Adrenal gland (tissue), 12 donors: Measurements from ENCODE around the gene WNT5A. TPM values are rescaled to one million over a fixed set of nuclear protein-coding genes. Genes with fewer than 3 reads are reported as not detected.

ENCODE experiments used
- DNase-seq, 7 donors: peaks; one replicate each; pipeline ENCODE4 v3.0.0-alpha.2; 2019 to 2020
- H3K27ac ChIP-seq, 5 donors: fragments of 200-600 bp; sonication (generic) in 4 of 5; 1 replicate in 3 of 5; 2 replicates in 2 of 5; pipeline versions ENCODE4 v1.5.1 to v1.8.0; 2016 to 2020; ENCODE audit warnings: mild to moderate bottlenecking in 1 of 5
- H3K27me3 ChIP-seq: fragments of 200-600 bp; 2 replicates; pipeline ENCODE4 v1.8.0; 2021
- H3K36me3 ChIP-seq, 2 donors: fragments of 200-600 bp; replicated peaks in 1 of 2; 1 replicate in 1 of 2; 2 replicates in 1 of 2; pipeline versions ENCODE4 v1.5.1 to v1.8.0; 2018 to 2022
- H3K4me1 ChIP-seq, 2 donors: fragments of 200-600 bp; replicated peaks in 1 of 2; 1 replicate in 1 of 2; 2 replicates in 1 of 2; pipeline versions ENCODE4 v1.5.1 to v1.8.0; 2018 to 2021
- H3K4me3 ChIP-seq, 4 donors: fragments of 200-600 bp; sonication (generic) in 3 of 4; one replicate each; pipeline ENCODE4 v1.5.1; 2016 to 2018
- H3K9me3 ChIP-seq, 3 donors: fragments of 200-600 bp; sonication (generic) in 1 of 3; replicated peaks in 1 of 3; 1 replicate in 2 of 3; 2 replicates in 1 of 3; pipeline versions ENCODE4 v1.5.1 to v1.8.0; 2016 to 2021
- CTCF ChIP-seq, 6 experiments: fragments of 450-650 bp in 4 of 6; fragments of 200-600 bp in 2 of 6; sonication (generic) in 1 of 6; IDR thresholded peaks; 1 replicate in 5 of 6; 2 replicates in 1 of 6; pipeline versions ENCODE4 v1.5.1 to v1.8.0; 2016 to 2021; ENCODE audit warnings: antibody characterized with exemption in 6 of 6, mild to moderate bottlenecking in 2 of 6, moderate library complexity in 1 of 6
- POLR2A ChIP-seq, 2 donors: fragments of 450-650 bp; IDR thresholded peaks; one replicate each; pipeline ENCODE4 v1.6.1; 2017; ENCODE audit warnings: antibody characterized with exemption in 2 of 2, mild to moderate bottlenecking in 2 of 2, moderate library complexity in 1 of 2
- WGBS, 4 donors: extraction: QIAGEN DNeasy Blood & Tissue Kit in 2 of 4; methylation state at CpG; one replicate each; pipeline versions ENCODE4 v1.1.5 to v1.1.7; 2013 to 2017; 5-methylcytosine and 5-hydroxymethylcytosine counted together
- intact Hi-C, 2 donors: fragments of 100-400 bp; cut with DNase I; formaldehyde crosslinking; loops; one replicate each; pipeline versions ENCODE4 v1.14.1 to v1.15.0; 2022 to 2023
- polyA plus RNA-seq, 3 donors: library from polyadenylated mRNA; stranded (reverse); fragments of 200-250 nt in 2 of 3; fragments of 350-450 nt in 1 of 3; fragmentation: Illumina TruSeq in 1 of 3; extraction: RNeasy Lipid Tissue Mini Kit (QIAGEN cat#74804) in 1 of 3; gene quantifications; one replicate each; pipeline ENCODE4 v1.2.3, GENCODE V29; 2013 to 2014
- total RNA-seq, 9 donors: library from RNA; depleted of rRNA in 4 of 9; stranded (reverse); fragments of >200 nt in 4 of 9; fragments of 120-200 nt in 1 of 9; fragmentation: NEBNext Ultra II Directional in 1 of 9; extraction: Animal tissue kit (Norgen Biotek cat#: 25700) in 1 of 9; gene quantifications; one replicate each; pipeline versions ENCODE4 v1.1.0 to v1.2.4, GENCODE V29; 2013 to 2023
- donor health status: healthy with polysubstance abuse.
- donor health status: Bipolar disorder and iron deficiency.
- donor health status: DM: yes; HTN: yes; CAD: no.
- donor health status: DM: no; HTN: no; CAD: no.
- donor health status: DM: no; HTN: no; CAD: no.
- donor health status: DM: yes; HTN: yes; CAD: no.

The WNT5A gene
- total and polyA plus RNA-seq, 12 donors: 0.54 to 16.2 (median 2.9) TPM

DNA sequence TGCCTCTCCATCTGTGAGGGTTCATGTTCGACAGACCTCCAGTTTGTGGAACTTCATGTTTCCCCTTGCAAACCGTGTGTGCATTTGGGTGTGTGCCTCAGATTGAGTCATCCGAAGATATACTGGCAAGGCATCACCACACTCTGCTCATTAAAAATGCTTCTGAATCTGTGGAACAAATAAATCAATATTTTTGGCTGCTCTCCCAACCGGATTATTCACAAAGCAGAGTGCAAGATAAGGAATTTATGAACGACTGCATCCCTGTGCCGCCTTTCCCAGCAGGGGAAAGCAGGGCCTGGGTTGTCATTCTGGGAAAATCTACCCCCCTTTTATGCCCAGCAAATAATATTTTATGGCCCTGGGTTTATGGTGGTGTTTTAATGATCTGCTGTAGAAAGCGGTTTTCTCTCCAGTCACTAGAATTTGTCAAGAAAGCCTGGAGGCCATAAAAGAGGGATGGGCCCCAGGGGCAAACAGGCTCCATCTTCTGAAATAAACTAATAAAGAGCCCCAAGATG, 4.2 kb upstream of the WNT5A start:
- WGBS, 4 donors: 26 to 32% (median 31%) methylated on average over 7 of the region's 7 CpGs
- DNase-seq: peak; percentile 51 to 76 (median 69)
- no peaks in the 10 kb centered on the region for H3K9me3 ChIP-seq
- H3K4me1 ChIP-seq: peaks cover 0 to 25% of the 10 kb centered on the region in 2 donors
- H3K4me3 ChIP-seq: no peak overlapping the region
- intact Hi-C loops: no loop called here
- H3K27me3 ChIP-seq: peaks cover 55% of the 10 kb centered on the region
- H3K27ac ChIP-seq: no peak overlapping the region
- H3K36me3 ChIP-seq: no peaks in the 10 kb centered on the region
- TF ChIP-seq CTCF (IDR thresholded peaks at IDR 0.05): no peak
- no peak for TF ChIP-seq POLR2A (IDR thresholded peaks at IDR 0.05)

- intact Hi-C loops: no loop called here
- H3K4me1 ChIP-seq: peaks cover 0 to 31% of the 10 kb centered on the region in 2 donors
- H3K27me3 ChIP-seq: peaks cover 62% of the 10 kb centered on the region
- no peak overlapping the region for H3K4me3 ChIP-seq
- no peaks in the 10 kb centered on the region for H3K9me3 ChIP-seq
- no peak for DNase-seq
- no peaks in the 10 kb centered on the region for H3K36me3 ChIP-seq
- no peak overlapping the region for H3K27ac ChIP-seq
- WGBS, 4 donors: 37 to 43% (median 39%) methylated on average over 3 of the region's 3 CpGs
- TF ChIP-seq CTCF (IDR thresholded peaks at IDR 0.05) (no peak), POLR2A (IDR thresholded peaks at IDR 0.05) (no peak)
Observed at GRCh38 chr3:55490276-55490913, 3.3 kb upstream of the WNT5A start.

DNA sequence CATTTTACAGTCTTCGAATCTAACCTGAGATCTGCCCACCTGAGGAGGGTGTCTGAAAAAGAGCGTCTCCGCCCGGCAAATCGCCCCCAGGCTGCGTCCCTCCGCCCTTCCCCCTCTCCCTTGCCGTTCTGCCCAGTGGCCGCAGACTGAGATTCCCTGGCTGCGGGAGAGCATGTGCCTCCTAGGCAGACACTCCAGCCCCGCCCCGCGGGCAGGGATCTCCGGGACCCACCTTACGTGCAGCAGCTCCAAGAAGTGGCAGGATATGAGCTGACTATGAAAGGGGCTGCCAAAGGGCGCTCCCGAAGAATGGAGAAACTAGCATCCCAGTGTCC, 2.7 kb upstream of the WNT5A start:
- DNase-seq: no peak
- intact Hi-C loops: loop anchor here (5.0 kb wide), 2 partner anchors 553 to 763 kb away; no protein-coding TSS in a partner anchor
- H3K4me3 ChIP-seq: no peak overlapping the region

More for the DNA sequence above, 2.7 kb upstream of the WNT5A start:
- TF ChIP-seq POLR2A (IDR thresholded peaks at IDR 0.05): no peak
- TF ChIP-seq CTCF (IDR thresholded peaks at IDR 0.05): no peak
- peaks cover 60% of the 10 kb centered on the region for H3K27me3 ChIP-seq
- no peaks in the 10 kb centered on the region for H3K36me3 ChIP-seq
- H3K9me3 ChIP-seq: no peaks in the 10 kb centered on the region
- H3K4me1 ChIP-seq: peaks cover 0 to 31% of the 10 kb centered on the region in 2 donors
- no peak overlapping the region for H3K27ac ChIP-seq
- 5 to 12% (median 11%) methylated on average over 14 to 17 of the region's 17 CpGs for WGBS, 4 donors
